ENCODE measurements around the gene PLAGL1.

The PLAGL1 gene

GRCh38 chr6:143984666-143985065, 23.4 kb downstream of the PLAGL1 start:
- Mint-ChIP-seq H3K9me3 (ENCODE audit: low read depth) (peaks cover 3% of the 10 kb centered on the region), H3K4me1 (ENCODE audit: low read depth) (no peaks in the 10 kb centered on the region), H3K27ac (no peak overlapping the region), H3K27me3 (peaks cover 3% of the 10 kb centered on the region), H3K36me3 (no peaks in the 10 kb centered on the region), H3K4me3 (no peak overlapping the region)

GRCh38 chr6:143982968-143983367, 25.1 kb downstream of the PLAGL1 start:
- no peaks in the 10 kb centered on the region for H3K27me3 Mint-ChIP-seq
- H3K4me1 Mint-ChIP-seq (ENCODE audit: low read depth), result no peaks in the 10 kb centered on the region
- H3K9me3 Mint-ChIP-seq (ENCODE audit: low read depth), result no peaks in the 10 kb centered on the region
- H3K27ac Mint-ChIP-seq, result no peak overlapping the region
- H3K36me3 Mint-ChIP-seq, result no peaks in the 10 kb centered on the region
- no peak overlapping the region for H3K4me3 Mint-ChIP-seq

GRCh38 chr6:143980921-143981320, 27.1 kb downstream of the PLAGL1 start:
- Mint-ChIP-seq H3K36me3 (no peaks in the 10 kb centered on the region), H3K4me3 (no peak overlapping the region), H3K27ac (no peak overlapping the region), H3K27me3 (no peaks in the 10 kb centered on the region), H3K9me3 (ENCODE audit: low read depth) (no peaks in the 10 kb centered on the region), H3K4me1 (ENCODE audit: low read depth) (peaks cover 4% of the 10 kb centered on the region)

GRCh38 chr6:143976806-143977349, 31.2 kb downstream of the PLAGL1 start:
- peaks cover 4% of the 10 kb centered on the region for H3K4me1 Mint-ChIP-seq (ENCODE audit: low read depth)
- H3K9me3 Mint-ChIP-seq (ENCODE audit: low read depth), result no peaks in the 10 kb centered on the region
- no peak overlapping the region for H3K4me3 Mint-ChIP-seq
- no peaks in the 10 kb centered on the region for H3K36me3 Mint-ChIP-seq
- no peaks in the 10 kb centered on the region for H3K27me3 Mint-ChIP-seq
- H3K27ac Mint-ChIP-seq, result no peak overlapping the region

GRCh38 chr6:143974089-143974488, 34.0 kb downstream of the PLAGL1 start:
- H3K36me3 Mint-ChIP-seq, result no peaks in the 10 kb centered on the region
- no peaks in the 10 kb centered on the region for H3K27me3 Mint-ChIP-seq
- H3K27ac Mint-ChIP-seq, result no peak overlapping the region
- H3K4me1 Mint-ChIP-seq (ENCODE audit: low read depth), result peaks cover 4% of the 10 kb centered on the region
- no peaks in the 10 kb centered on the region for H3K9me3 Mint-ChIP-seq (ENCODE audit: low read depth)
- H3K4me3 Mint-ChIP-seq, result no peak overlapping the region

- H3K36me3 Mint-ChIP-seq, result no peaks in the 10 kb centered on the region
- no peaks in the 10 kb centered on the region for H3K9me3 Mint-ChIP-seq (ENCODE audit: low read depth)
- no peak overlapping the region for H3K27ac Mint-ChIP-seq
- H3K4me1 Mint-ChIP-seq (ENCODE audit: low read depth), result peaks cover 4% of the 10 kb centered on the region
- H3K4me3 Mint-ChIP-seq, result no peak overlapping the region
- H3K27me3 Mint-ChIP-seq, result no peaks in the 10 kb centered on the region
Measured at GRCh38 chr6:143973097-143973966, 34.7 kb downstream of the PLAGL1 start.

- Mint-ChIP-seq H3K4me1 (ENCODE audit: low read depth) (peaks cover under 1% of the 10 kb centered on the region), H3K36me3 (no peaks in the 10 kb centered on the region), H3K9me3 (ENCODE audit: low read depth) (no peaks in the 10 kb centered on the region), H3K27ac (no peak overlapping the region), H3K4me3 (no peak overlapping the region), H3K27me3 (no peaks in the 10 kb centered on the region)
Measured at GRCh38 chr6:143971482-143972205, 36.4 kb downstream of the PLAGL1 start.

- Mint-ChIP-seq H3K9me3 (ENCODE audit: low read depth) (no peaks in the 10 kb centered on the region), H3K27ac (no peak overlapping the region), H3K27me3 (no peaks in the 10 kb centered on the region), H3K36me3 (peaks cover 3% of the 10 kb centered on the region), H3K4me3 (no peak overlapping the region), H3K4me1 (ENCODE audit: low read depth) (no peaks in the 10 kb centered on the region)
Measured at GRCh38 chr6:143970456-143971218, 37.4 kb downstream of the PLAGL1 start.

- H3K4me1 Mint-ChIP-seq (ENCODE audit: low read depth), result no peaks in the 10 kb centered on the region
- no peak overlapping the region for H3K4me3 Mint-ChIP-seq
- H3K27me3 Mint-ChIP-seq, result no peaks in the 10 kb centered on the region
- no peaks in the 10 kb centered on the region for H3K9me3 Mint-ChIP-seq (ENCODE audit: low read depth)
- H3K36me3 Mint-ChIP-seq, result peaks cover 3% of the 10 kb centered on the region
- H3K27ac Mint-ChIP-seq, result no peak overlapping the region
Measured at GRCh38 chr6:143969077-143969476, 39.0 kb downstream of the PLAGL1 start.

- no peak overlapping the region for H3K27ac Mint-ChIP-seq
- no peaks in the 10 kb centered on the region for H3K4me1 Mint-ChIP-seq (ENCODE audit: low read depth)
- no peak overlapping the region for H3K4me3 Mint-ChIP-seq
- peaks cover 3% of the 10 kb centered on the region for H3K36me3 Mint-ChIP-seq
- H3K9me3 Mint-ChIP-seq (ENCODE audit: low read depth), result no peaks in the 10 kb centered on the region
- H3K27me3 Mint-ChIP-seq, result no peaks in the 10 kb centered on the region
Measured at GRCh38 chr6:143967706-143968376, 40.2 kb downstream of the PLAGL1 start.

GRCh38 chr6:143966312-143966711, 41.7 kb downstream of the PLAGL1 start:
- H3K27me3 Mint-ChIP-seq, result no peaks in the 10 kb centered on the region
- H3K27ac Mint-ChIP-seq, result no peak overlapping the region
- H3K36me3 Mint-ChIP-seq, result peaks cover 3% of the 10 kb centered on the region
- H3K4me1 Mint-ChIP-seq (ENCODE audit: low read depth), result no peaks in the 10 kb centered on the region
- H3K9me3 Mint-ChIP-seq (ENCODE audit: low read depth), result no peaks in the 10 kb centered on the region
- no peak overlapping the region for H3K4me3 Mint-ChIP-seq

- Mint-ChIP-seq H3K4me3 (no peak overlapping the region), H3K9me3 (ENCODE audit: low read depth) (no peaks in the 10 kb centered on the region), H3K27ac (no peak overlapping the region)
Measured at GRCh38 chr6:143965503-143966171, 42.4 kb downstream of the PLAGL1 start.

GRCh38 chr6:143964674-143965081, 43.4 kb downstream of the PLAGL1 start:
- H3K27me3 Mint-ChIP-seq, result no peaks in the 10 kb centered on the region

More at GRCh38 chr6:143965503-143966171, 42.4 kb downstream of the PLAGL1 start:
- Mint-ChIP-seq H3K4me1 (ENCODE audit: low read depth) (no peaks in the 10 kb centered on the region), H3K36me3 (peaks cover 3% of the 10 kb centered on the region), H3K27me3 (no peaks in the 10 kb centered on the region)

More at GRCh38 chr6:143964674-143965081, 43.4 kb downstream of the PLAGL1 start:
- Mint-ChIP-seq H3K36me3 (peaks cover 3% of the 10 kb centered on the region), H3K4me1 (ENCODE audit: low read depth) (no peaks in the 10 kb centered on the region), H3K9me3 (ENCODE audit: low read depth) (no peaks in the 10 kb centered on the region), H3K27ac (no peak overlapping the region), H3K4me3 (no peak overlapping the region)

All from activated naive CD8-positive, alpha-beta T cell (primary cell).